Suprapubic skin (tissue), 3 donors: ENCODE measurements around the gene RD3L.

ENCODE experiments used
- CTCF ChIP-seq, 2 donors: fragments of 200-600 bp in 1 of 2; fragments of 450-650 bp in 1 of 2; sonication (generic) in 1 of 2; IDR thresholded peaks; one replicate each; pipeline ENCODE4 v1.5.1; 2016 to 2019; ENCODE audit warnings: antibody characterized with exemption in 2 of 2, mild to moderate bottlenecking in 1 of 2, moderate library complexity in 1 of 2
- POLR2AphosphoS5 ChIP-seq, 3 donors: sonication (generic); formaldehyde crosslinking; IDR thresholded peaks; one replicate each; pipeline ENCODE4 v1.6.1; 2017; ENCODE audit warnings: antibody characterized with exemption in 3 of 3

GRCh38 chr14:103898204-103898603 is 44.1 kb downstream of the RD3L start:
- TF ChIP-seq CTCF (IDR thresholded peaks at IDR 0.05) (no peak), POLR2AphosphoS5 (IDR thresholded peaks at IDR 0.05) (no peak)
